Uterus (tissue), 2 donors: ENCODE results near the gene DEPDC7.

Experiments
- CTCF ChIP-seq, 4 experiments: fragments of 200-600 bp in 2 of 4; fragments of 450-650 bp in 2 of 4; sonication (generic) in 2 of 4; IDR thresholded peaks; one replicate each; pipeline ENCODE4 v1.5.1; 2016 to 2019; ENCODE audit warnings: antibody characterized with exemption in 4 of 4, mild to moderate bottlenecking in 2 of 4, moderate library complexity in 1 of 4
- POLR2A ChIP-seq, 2 donors: fragments of 450-650 bp; IDR thresholded peaks; one replicate each; pipeline ENCODE4 v1.6.1; 2016; ENCODE audit warnings: antibody characterized with exemption in 2 of 2, mild to moderate bottlenecking in 1 of 2, moderate library complexity in 1 of 2

- TF ChIP-seq CTCF (IDR thresholded peaks at IDR 0.05) = no peak
- TF ChIP-seq POLR2A (IDR thresholded peaks at IDR 0.05) = no peak
These were observed 3.2 kb downstream of the DEPDC7 start for GRCh38 chr11:33018840-33019239.
